ENCODE results near the gene PIK3CA.

- TF ChIP-seq CTCF (IDR thresholded peaks at IDR 0.05) (no peak), POLR2A (IDR thresholded peaks at IDR 0.05) (no peak)
Measured at GRCh38 chr3:179181993-179182551, 33.9 kb downstream of the PIK3CA start.

Measured in uterus (tissue), 2 donors.